Liver (tissue), 9 donors: Measurements from ENCODE around the gene GPR42. TPM values are rescaled to one million over a fixed set of nuclear protein-coding genes. Genes with fewer than 3 reads are reported as not detected.

Experiments
- DNase-seq: peaks from one replicate; pipeline ENCODE4 v3.0.0-alpha.2; 2017; ENCODE audit warnings: low spot score
- H3K27ac ChIP-seq, 2 donors: one replicate each; pipeline ENCODE4 v1.7.0; 2013; ENCODE audit warnings: inconsistent platforms in 2 of 2, low read length in 2 of 2, control low read depth in 1 of 2, low read depth in 1 of 2, mild to moderate bottlenecking in 1 of 2
- H3K27me3 ChIP-seq, 4 donors: one replicate each; pipeline versions ENCODE4 v1.6.1 to v1.7.0; 2013; ENCODE audit warnings: low read length in 3 of 4, inconsistent platforms in 1 of 4, mild to moderate bottlenecking in 1 of 4, moderate library complexity in 1 of 4; ENCODE audit not compliant: control insufficient read depth in 4 of 4, insufficient read depth in 4 of 4
- H3K36me3 ChIP-seq, 4 donors: one replicate each; pipeline versions ENCODE4 v1.6.1 to v1.7.0; 2013; ENCODE audit warnings: low read length in 3 of 4, mild to moderate bottlenecking in 3 of 4, low read depth in 1 of 4, moderate library complexity in 1 of 4; ENCODE audit not compliant: control insufficient read depth in 4 of 4, insufficient read depth in 3 of 4
- H3K4me1 ChIP-seq, 4 donors: one replicate each; pipeline versions ENCODE4 v1.6.1 to v1.7.0; 2013; ENCODE audit warnings: low read length in 3 of 4, mild to moderate bottlenecking in 3 of 4, moderate library complexity in 1 of 4; ENCODE audit not compliant: control insufficient read depth in 4 of 4, insufficient read depth in 4 of 4
- H3K4me3 ChIP-seq, 3 donors: one replicate each; pipeline versions ENCODE4 v1.6.1 to v1.7.0; 2013; ENCODE audit warnings: low read length in 3 of 3, control low read depth in 1 of 3, low read depth in 1 of 3, mild to moderate bottlenecking in 1 of 3
- H3K9ac ChIP-seq, 2 donors: one replicate each; pipeline ENCODE4 v1.7.0; 2013; ENCODE audit warnings: low read length in 2 of 2, mild to moderate bottlenecking in 2 of 2, moderate library complexity in 2 of 2, control low read depth in 1 of 2, low read depth in 1 of 2
- H3K9me3 ChIP-seq, 4 donors: one replicate each; pipeline versions ENCODE4 v1.6.1 to v1.7.0; 2013; ENCODE audit warnings: low read length in 3 of 4; ENCODE audit not compliant: control insufficient read depth in 4 of 4
- ATF3 ChIP-seq: IDR thresholded peaks from 2 replicates; pipeline ENCODE4 v1.6.1; 2016; ENCODE audit warnings: antibody characterized with exemption
- CTCF ChIP-seq: fragments of 150-350 bp; IDR thresholded peaks from 2 replicates; pipeline ENCODE4 v1.5.1; 2017; ENCODE audit warnings: improper control_type of control experiment, low read depth, low read length; ENCODE audit not compliant: missing input control
- EGR1 ChIP-seq, 2 donors: IDR thresholded peaks; 2 replicates each; pipeline ENCODE4 v1.6.1; 2016 to 2018; ENCODE audit warnings: antibody characterized with exemption in 2 of 2, low read depth in 2 of 2
- FOXA1 ChIP-seq: IDR thresholded peaks from 2 replicates; pipeline ENCODE4 v1.6.1; 2016; ENCODE audit warnings: antibody characterized with exemption
- FOXA2 ChIP-seq: IDR thresholded peaks from 2 replicates; pipeline ENCODE4 v1.6.1; 2016; ENCODE audit warnings: antibody characterized with exemption
- GABPA ChIP-seq, 2 donors: IDR thresholded peaks in 1 of 2; conservative IDR thresholded peaks in 1 of 2; 2 replicates each; pipeline ENCODE4 v1.6.1; 2016; ENCODE audit warnings: antibody characterized with exemption in 2 of 2, mild to moderate bottlenecking in 1 of 2, moderate library complexity in 1 of 2
- HNF4A ChIP-seq, 2 donors: conservative IDR thresholded peaks; 2 replicates each; pipeline ENCODE4 v1.6.1; 2016; ENCODE audit warnings: antibody characterized with exemption in 2 of 2, mild to moderate bottlenecking in 2 of 2
- HNF4G ChIP-seq: IDR thresholded peaks from 2 replicates; pipeline ENCODE4 v1.6.1; 2016; ENCODE audit warnings: antibody characterized with exemption
- JUND ChIP-seq, 2 donors: IDR thresholded peaks; 2 replicates each; pipeline ENCODE4 v1.6.1; 2016; ENCODE audit warnings: antibody characterized with exemption in 2 of 2
- MAX ChIP-seq: IDR thresholded peaks from 2 replicates; pipeline ENCODE4 v1.6.1; 2016; ENCODE audit warnings: antibody characterized with exemption
- NR2F2 ChIP-seq: IDR thresholded peaks from 2 replicates; pipeline ENCODE4 v1.6.1; 2016; ENCODE audit warnings: antibody characterized with exemption
- RAD21 ChIP-seq, 2 donors: IDR thresholded peaks; 2 replicates each; pipeline ENCODE4 v1.6.1; 2016; ENCODE audit warnings: antibody characterized with exemption in 2 of 2, mild to moderate bottlenecking in 2 of 2
- REST ChIP-seq: IDR thresholded peaks from 2 replicates; pipeline ENCODE4 v1.6.1; 2016; ENCODE audit warnings: antibody characterized with exemption, mild to moderate bottlenecking
- RXRA ChIP-seq, 2 donors: IDR thresholded peaks; 2 replicates each; pipeline ENCODE4 v1.6.1; 2017 to 2018; ENCODE audit warnings: antibody characterized with exemption in 2 of 2, mild to moderate bottlenecking in 1 of 2
- SP1 ChIP-seq: IDR thresholded peaks from 2 replicates; pipeline ENCODE4 v1.6.1; 2018; ENCODE audit warnings: antibody characterized with exemption, mild to moderate bottlenecking
- TAF1 ChIP-seq: conservative IDR thresholded peaks from 2 replicates; pipeline ENCODE4 v1.6.1; 2016; ENCODE audit warnings: antibody characterized with exemption, mild to moderate bottlenecking
- YY1 ChIP-seq: IDR thresholded peaks from 2 replicates; pipeline ENCODE4 v1.6.1; 2016; ENCODE audit warnings: antibody characterized with exemption, mild to moderate bottlenecking
- ZBTB33 ChIP-seq: IDR thresholded peaks from 2 replicates; pipeline ENCODE4 v1.6.1; 2016; ENCODE audit warnings: antibody characterized with exemption
- WGBS: extraction: QIAGEN DNeasy Blood & Tissue Kit; methylation state at CpG from one replicate; pipeline ENCODE4 v1.1.7; 2013; 5-methylcytosine and 5-hydroxymethylcytosine counted together
- polyA plus RNA-seq, 2 donors: library from polyadenylated mRNA; stranded (reverse) in 1 of 2; unstranded in 1 of 2; fragments of 200-250 nt in 1 of 2; fragments of >200 nt in 1 of 2; fragmentation: Nextera tagmentation in 1 of 2; extraction: Ambion mirVana in 1 of 2; gene quantifications; one replicate each; pipeline versions ENCODE4 v1.2.1 to v1.2.3, GENCODE V29; 2013 to 2015
- total RNA-seq, 2 donors: library from RNA; depleted of rRNA; stranded (reverse); fragments of >200 nt; gene quantifications; one replicate each; pipeline ENCODE4 v1.2.3, GENCODE V29; 2014
- donor health status: healthy.
- donor health status: healthy.
- donor health status: healthy.
- donor health status: healthy.
- donor health status: healthy.

Gene GPR42
- total and polyA plus RNA-seq, 4 donors = not detected

- no peak overlapping the region for H3K27ac ChIP-seq
- no peaks in the 10 kb centered on the region for H3K9me3 ChIP-seq
- no peak for DNase-seq
- no peak overlapping the region for H3K9ac ChIP-seq
- H3K27me3 ChIP-seq = no peaks in the 10 kb centered on the region
- H3K4me1 ChIP-seq = no peaks in the 10 kb centered on the region
- H3K36me3 ChIP-seq = no peaks in the 10 kb centered on the region
- no peak overlapping the region for H3K4me3 ChIP-seq
- no peak for TF ChIP-seq SP1
- no peak for TF ChIP-seq GABPA (IDR thresholded peaks at IDR 0.05 in 1 of 2, conservative IDR thresholded peaks at IDR 0.05 in 1 of 2)
- TF ChIP-seq JUND (IDR thresholded peaks at IDR 0.05) = no peak
- 83% methylated on average over 12 of the region's 12 CpGs for WGBS
Observed at GRCh38 chr19:35332817-35333216, 38.1 kb upstream of the GPR42 start.

GRCh38 chr19:35334144-35334753, 36.6 kb upstream of the GPR42 start:
- H3K4me1 ChIP-seq = no peaks in the 10 kb centered on the region
- no peak overlapping the region for H3K27ac ChIP-seq
- no peaks in the 10 kb centered on the region for H3K9me3 ChIP-seq
- H3K27me3 ChIP-seq = no peaks in the 10 kb centered on the region
- H3K9ac ChIP-seq = no peak overlapping the region
- H3K4me3 ChIP-seq = no peak overlapping the region
- no peak for TF ChIP-seq REST
- TF ChIP-seq HNF4A (conservative IDR thresholded peaks at IDR 0.05) = no peak
- TF ChIP-seq FOXA2 = no peak
- TF ChIP-seq JUND (IDR thresholded peaks at IDR 0.05) = no peak
- TF ChIP-seq NR2F2 = no peak
- TF ChIP-seq FOXA1 = no peak
- no peak for TF ChIP-seq EGR1 (IDR thresholded peaks at IDR 0.05; ENCODE audit: low read depth in 2 of 2)
- TF ChIP-seq YY1 = no peak
- no peak for TF ChIP-seq RXRA (IDR thresholded peaks at IDR 0.05)
- TF ChIP-seq RAD21 (IDR thresholded peaks at IDR 0.05) = no peak
- TF ChIP-seq CTCF = no peak
- TF ChIP-seq HNF4G = no peak
- TF ChIP-seq ATF3 = no peak
- no peak for TF ChIP-seq SP1
- no peak for TF ChIP-seq MAX
- no peak for TF ChIP-seq TAF1
- no peak for TF ChIP-seq ZBTB33
- no peak for TF ChIP-seq GABPA (IDR thresholded peaks at IDR 0.05 in 1 of 2, conservative IDR thresholded peaks at IDR 0.05 in 1 of 2)
- WGBS = 90% methylated on average over 10 of the region's 10 CpGs
- H3K36me3 ChIP-seq = no peaks in the 10 kb centered on the region
- DNase-seq = no peak
